ENCODE measurements around the gene PRDM13. TPM values are rescaled to one million over a fixed set of nuclear protein-coding genes. Genes with fewer than 3 reads are reported as not detected.
"Not testable (repeated sequence)": the region's sequence is repeated elsewhere in the genome, so short reads cannot be mapped to it uniquely, and the experiment has no call there.

The PRDM13 gene
- total RNA-seq, 1 donor from 2014 or later, result not detected

DNA sequence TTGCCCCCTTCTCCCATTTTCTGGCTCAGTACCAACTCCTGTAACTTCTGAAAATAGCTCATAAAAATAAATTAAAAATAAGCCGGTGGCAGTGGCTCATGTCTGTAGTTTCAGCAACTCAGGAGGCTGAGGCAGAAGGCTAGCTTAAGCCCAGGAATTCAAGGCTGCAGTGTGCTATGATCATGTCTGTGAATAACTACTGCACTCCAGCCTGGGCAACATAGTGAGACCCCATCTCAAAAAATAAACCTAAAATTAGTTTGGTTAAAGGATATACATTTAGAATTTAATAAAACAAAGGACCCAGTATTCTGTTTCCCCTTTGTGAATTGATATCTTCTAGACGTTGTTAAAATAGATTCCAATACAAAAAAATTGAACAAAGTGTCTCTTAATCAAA, 10.5 kb downstream of the PRDM13 start:
- no peak for DNase-seq
- H3K9me3 ChIP-seq (replicated peaks), result no peaks in the 10 kb centered on the region
- H3K4me1 ChIP-seq, result peaks cover 31% of the 10 kb centered on the region
- H3K4me3 ChIP-seq, result no peak overlapping the region
- intact Hi-C loops (cut with micrococcal nuclease), result no loop called here
- H3K27me3 ChIP-seq (ENCODE audit: low read depth), result peaks cover 100% of the 10 kb centered on the region
- H3K27ac ChIP-seq (replicated peaks), result no peak overlapping the region
- TF ChIP-seq, protein P1, sequence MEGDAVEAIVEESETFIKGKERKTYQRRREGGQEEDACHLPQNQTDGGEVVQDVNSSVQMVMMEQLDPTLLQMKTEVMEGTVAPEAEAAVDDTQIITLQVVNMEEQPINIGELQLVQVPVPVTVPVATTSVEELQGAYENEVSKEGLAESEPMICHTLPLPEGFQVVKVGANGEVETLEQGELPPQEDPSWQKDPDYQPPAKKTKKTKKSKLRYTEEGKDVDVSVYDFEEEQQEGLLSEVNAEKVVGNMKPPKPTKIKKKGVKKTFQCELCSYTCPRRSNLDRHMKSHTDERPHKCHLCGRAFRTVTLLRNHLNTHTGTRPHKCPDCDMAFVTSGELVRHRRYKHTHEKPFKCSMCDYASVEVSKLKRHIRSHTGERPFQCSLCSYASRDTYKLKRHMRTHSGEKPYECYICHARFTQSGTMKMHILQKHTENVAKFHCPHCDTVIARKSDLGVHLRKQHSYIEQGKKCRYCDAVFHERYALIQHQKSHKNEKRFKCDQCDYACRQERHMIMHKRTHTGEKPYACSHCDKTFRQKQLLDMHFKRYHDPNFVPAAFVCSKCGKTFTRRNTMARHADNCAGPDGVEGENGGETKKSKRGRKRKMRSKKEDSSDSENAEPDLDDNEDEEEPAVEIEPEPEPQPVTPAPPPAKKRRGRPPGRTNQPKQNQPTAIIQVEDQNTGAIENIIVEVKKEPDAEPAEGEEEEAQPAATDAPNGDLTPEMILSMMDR (IDR thresholded peaks at IDR 0.05; ENCODE audit: borderline replicate concordance), result no peak
- no peaks in the 10 kb centered on the region for H3K36me3 ChIP-seq

DNA sequence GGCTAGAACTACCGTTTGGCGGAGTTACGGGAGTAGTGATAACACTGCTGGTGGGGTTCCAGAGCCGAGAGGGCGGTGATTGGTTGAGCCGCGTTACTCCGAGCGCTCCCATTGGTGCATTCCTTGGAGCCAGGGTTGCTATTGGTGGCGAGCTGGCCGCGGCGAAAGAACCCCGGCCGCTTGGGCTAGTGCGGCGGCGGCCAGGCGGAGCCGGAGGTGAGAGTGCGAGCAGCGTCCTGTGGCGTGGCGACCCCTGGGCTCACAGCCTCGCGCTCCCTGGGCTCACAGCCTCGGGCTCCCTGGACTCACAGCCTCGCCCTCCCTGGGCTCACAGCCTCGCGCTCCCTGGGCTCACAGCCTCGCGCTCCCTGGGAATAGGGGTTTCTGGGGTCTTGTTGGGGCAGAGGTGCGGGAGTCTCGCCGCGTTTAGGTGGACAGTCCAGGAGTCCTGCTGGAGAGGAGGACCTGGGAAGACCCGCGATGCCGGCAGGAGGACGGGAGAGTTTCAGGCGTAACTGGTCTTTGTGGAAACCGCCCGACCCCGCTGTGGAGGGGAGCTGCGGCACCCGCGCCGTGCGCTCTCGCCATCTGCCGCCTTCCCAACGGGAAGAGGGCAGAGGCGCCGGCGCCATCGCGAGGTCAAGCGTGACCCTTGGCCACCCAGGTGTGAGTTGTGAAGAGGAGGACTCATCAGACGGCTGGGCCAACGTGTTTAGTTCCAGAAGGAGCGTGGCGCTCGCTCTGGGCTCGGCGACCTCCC, 12.2 kb downstream of the PRDM13 start:
- intact Hi-C loops (cut with micrococcal nuclease), result no loop called here
- Histone ChIP-seq H3K27me3 (ENCODE audit: low read depth) (peaks cover 100% of the 10 kb centered on the region), H3K9me3 (replicated peaks) (no peaks in the 10 kb centered on the region), H3K4me1 (peaks cover 20% of the 10 kb centered on the region), H3K27ac (replicated peaks) (no peak overlapping the region), H3K36me3 (no peaks in the 10 kb centered on the region), H3K4me3 (peak overlapping the region; percentile 13)
- no peak for DNase-seq
- TF ChIP-seq, protein P1 (IDR thresholded peaks at IDR 0.05; ENCODE audit: borderline replicate concordance), result no peak

DNA sequence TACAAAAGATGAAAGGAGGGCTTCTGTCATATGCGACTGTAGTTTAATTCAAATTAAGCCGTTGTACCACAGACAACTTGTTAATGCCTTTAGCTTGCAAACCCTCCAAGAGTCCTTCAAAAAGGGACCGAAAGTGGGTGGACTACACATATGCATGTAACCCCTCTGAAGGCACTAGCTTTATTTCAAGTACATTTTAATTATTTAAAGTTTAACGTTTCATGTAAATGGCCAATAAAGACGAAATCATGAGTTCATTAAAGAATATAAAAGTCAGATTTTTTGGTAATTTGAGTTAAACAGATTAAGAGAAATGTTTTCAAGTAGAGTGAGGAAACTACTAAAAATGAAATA, 12.8 kb downstream of the PRDM13 start:
- intact Hi-C loops (cut with micrococcal nuclease), result no loop called here
- TF ChIP-seq, protein P1 (IDR thresholded peaks at IDR 0.05; ENCODE audit: borderline replicate concordance), result no peak
- H3K27me3 ChIP-seq (ENCODE audit: low read depth), result peaks cover 100% of the 10 kb centered on the region

DNA sequence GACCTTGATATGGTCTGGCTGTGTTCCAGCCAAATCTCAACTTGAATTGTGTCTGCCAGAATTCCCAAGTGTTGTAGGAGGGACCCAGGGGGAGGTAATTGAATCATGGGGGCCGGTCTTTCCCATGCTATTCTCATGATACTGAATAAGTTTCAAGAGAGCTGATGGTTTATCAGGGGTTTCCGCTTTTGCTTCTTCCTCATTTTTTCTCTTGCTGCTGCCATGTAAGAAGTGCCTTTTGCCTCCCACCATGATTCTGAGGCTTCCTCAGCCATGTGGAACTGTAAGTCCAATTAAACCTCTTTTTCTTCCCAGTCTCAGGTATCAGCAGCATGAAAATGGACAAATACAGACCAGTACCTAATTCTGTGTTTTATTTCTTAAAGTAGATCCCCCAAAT, 15.4 kb downstream of the PRDM13 start:
- H3K4me3 ChIP-seq; intact Hi-C loops (cut with micrococcal nuclease); DNase-seq; H3K4me1 ChIP-seq; H3K27ac ChIP-seq (replicated peaks); H3K9me3 ChIP-seq (replicated peaks); H3K36me3 ChIP-seq: not testable (repeated sequence)
- peaks cover 100% of the 10 kb centered on the region for H3K27me3 ChIP-seq (ENCODE audit: low read depth)

More for the DNA sequence above, 12.8 kb downstream of the PRDM13 start:
- Histone ChIP-seq H3K4me1 (peaks cover 14% of the 10 kb centered on the region), H3K27ac (replicated peaks) (no peak overlapping the region), H3K36me3 (no peaks in the 10 kb centered on the region), H3K4me3 (peak overlapping the region; percentile 13), H3K9me3 (replicated peaks) (no peaks in the 10 kb centered on the region)
- DNase-seq, result no peak

DNA sequence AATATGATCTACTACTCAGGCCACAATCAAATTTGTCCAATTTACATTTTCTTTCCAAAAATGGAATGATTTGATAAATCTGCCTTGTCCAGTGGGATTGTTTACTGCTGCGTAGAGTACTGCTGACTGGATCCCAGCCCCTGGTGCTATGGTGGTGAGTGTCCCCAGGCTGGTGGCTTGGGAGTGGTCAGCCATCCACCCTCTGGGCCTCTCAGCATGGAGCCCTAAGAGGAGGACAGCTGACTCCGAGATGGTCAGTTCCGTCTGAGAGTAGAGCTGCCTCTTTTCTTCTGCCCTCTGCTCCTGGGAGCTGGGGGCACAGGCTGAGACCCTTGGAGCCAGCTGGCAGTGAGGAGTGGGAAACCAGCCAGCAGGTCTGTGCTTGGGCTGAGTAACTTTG, 22.7 kb downstream of the PRDM13 start:
- Histone ChIP-seq H3K27me3 (ENCODE audit: low read depth) (peaks cover 58% of the 10 kb centered on the region), H3K4me1 (no peaks in the 10 kb centered on the region), H3K27ac (replicated peaks) (no peak overlapping the region), H3K9me3 (replicated peaks) (peaks cover 12% of the 10 kb centered on the region), H3K4me3 (no peak overlapping the region), H3K36me3 (no peaks in the 10 kb centered on the region)
- intact Hi-C loops (cut with micrococcal nuclease), result no loop called here
- TF ChIP-seq, protein P1 (IDR thresholded peaks at IDR 0.05; ENCODE audit: borderline replicate concordance), result no peak
- DNase-seq, result no peak

DNA sequence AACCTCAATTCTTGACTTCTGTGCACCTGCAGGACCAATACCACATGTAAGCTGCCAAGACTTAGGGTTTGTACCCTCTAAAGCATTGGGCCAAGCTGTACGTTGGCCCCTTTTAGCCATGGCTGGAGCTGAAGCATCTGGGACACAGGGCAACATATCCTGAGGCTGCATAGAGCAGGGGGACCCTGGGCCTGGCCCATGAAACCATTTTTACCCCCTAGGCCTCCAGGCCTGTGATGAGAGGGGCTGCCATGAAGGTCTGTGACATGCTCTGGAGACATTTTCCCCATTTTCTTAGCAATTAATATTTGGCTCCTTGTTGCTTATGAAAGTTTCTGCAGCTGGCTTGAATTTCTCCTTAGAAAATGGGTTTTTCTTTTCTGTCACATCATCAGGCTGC, 31.0 kb downstream of the PRDM13 start:
- H3K27ac ChIP-seq (replicated peaks), result no peak overlapping the region
- intact Hi-C loops (cut with micrococcal nuclease), result no loop called here
- DNase-seq, result no peak
- H3K9me3 ChIP-seq (replicated peaks), result peaks cover 20% of the 10 kb centered on the region
- H3K36me3 ChIP-seq, result peaks cover 7% of the 10 kb centered on the region
- H3K4me1 ChIP-seq, result no peaks in the 10 kb centered on the region
- no peak overlapping the region for H3K4me3 ChIP-seq
- TF ChIP-seq, protein P1 (IDR thresholded peaks at IDR 0.05; ENCODE audit: borderline replicate concordance), result no peak
- peaks cover 78% of the 10 kb centered on the region for H3K27me3 ChIP-seq (ENCODE audit: low read depth)

DNA sequence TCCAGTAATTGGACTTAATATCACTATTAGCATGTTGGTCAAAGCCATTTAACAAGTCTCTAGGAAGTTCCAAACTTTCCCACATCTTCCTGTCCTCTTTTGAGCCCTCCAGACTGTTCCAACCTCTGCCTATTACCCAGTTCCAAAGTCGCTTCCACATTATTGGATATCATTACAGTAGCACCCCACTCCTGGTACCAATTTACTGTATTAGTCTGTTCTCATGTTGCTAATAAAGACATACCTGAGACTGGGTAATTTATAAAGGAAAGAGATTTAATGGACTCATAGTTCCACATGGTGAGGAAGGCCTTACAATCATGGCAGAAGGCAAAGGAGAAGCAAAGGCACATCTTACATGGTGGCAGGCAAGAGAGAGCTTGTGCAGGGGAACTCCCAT, 31.7 kb downstream of the PRDM13 start:
- H3K4me3 ChIP-seq; DNase-seq; H3K27ac ChIP-seq (replicated peaks); H3K4me1 ChIP-seq; intact Hi-C loops (cut with micrococcal nuclease); H3K36me3 ChIP-seq: not testable (repeated sequence)
- H3K27me3 ChIP-seq (ENCODE audit: low read depth), result peaks cover 78% of the 10 kb centered on the region
- peaks cover 20% of the 10 kb centered on the region for H3K9me3 ChIP-seq (replicated peaks)
